GM12878 (cell line): Measurements from ENCODE around the gene DGKI.

Source experiments
- ATF2 ChIP-seq: IDR thresholded peaks from 2 replicates; pipeline ENCODE4 v1.6.1; 2012; ENCODE audit warnings: low read length, inconsistent platforms
- BMI1 ChIP-seq: fragments of 450-650 bp; IDR thresholded peaks from 2 replicates; pipeline ENCODE4 v1.6.1; 2016; ENCODE audit warnings: mild to moderate bottlenecking, moderate library complexity, borderline replicate concordance
- CTCF ChIP-seq, 3 experiments: IDR thresholded peaks in 2 of 3; conservative IDR thresholded peaks in 1 of 3; 2 replicates each; pipeline ENCODE4 v1.5.1; 2011; ENCODE audit warnings: low read depth in 3 of 3, low read length in 3 of 3, mild to moderate bottlenecking in 3 of 3, control low read depth in 2 of 3, moderate library complexity in 2 of 3, inconsistent platforms in 1 of 3, mixed read lengths in 1 of 3; ENCODE audit not compliant: control insufficient read depth in 2 of 3, insufficient read depth in 1 of 3; ENCODE audit errors: extremely low read depth in 1 of 3
- EZH2 ChIP-seq: IDR thresholded peaks from 2 replicates; pipeline ENCODE4 v1.6.1; 2012; ENCODE audit warnings: low read depth, mild to moderate bottlenecking, control low read depth, inconsistent platforms, low read length, borderline replicate concordance; ENCODE audit not compliant: control insufficient read depth
- FOS ChIP-seq: IDR thresholded peaks from 3 replicates; pipeline ENCODE4 v1.6.1; 2011; ENCODE audit warnings: borderline replicate concordance; ENCODE audit not compliant: insufficient read length; ENCODE audit errors: extremely low read depth
- FOXK2 ChIP-seq: fragments of 450-650 bp; IDR thresholded peaks from 2 replicates; pipeline ENCODE4 v1.6.1; 2017; ENCODE audit warnings: mild to moderate bottlenecking, moderate library complexity
- HCFC1 ChIP-seq: fragments of 150-350 bp; IDR thresholded peaks from 2 replicates; pipeline ENCODE4 v1.6.1; 2014; ENCODE audit warnings: low read length
- NFXL1 ChIP-seq: fragments of 450-650 bp; IDR thresholded peaks from 2 replicates; pipeline ENCODE4 v1.6.1; 2017; ENCODE audit warnings: antibody characterized with exemption, mild to moderate bottlenecking, borderline replicate concordance
- POLR2A ChIP-seq: IDR thresholded peaks from 2 replicates; pipeline ENCODE4 v1.6.1; 2011; ENCODE audit warnings: low read depth, mild to moderate bottlenecking, low read length
- SP1 ChIP-seq: IDR thresholded peaks from one replicate; pipeline ENCODE4 v1.6.1; 2011; ENCODE audit warnings: low read depth, low read length
- SUPT20H ChIP-seq: IDR thresholded peaks from 2 replicates; pipeline ENCODE4 v1.6.1; 2011; ENCODE audit warnings: low read depth, mild to moderate bottlenecking, low read length, moderate library complexity, borderline replicate concordance; ENCODE audit not compliant: control insufficient read depth
- TAF1 ChIP-seq: IDR thresholded peaks from 2 replicates; pipeline ENCODE4 v1.6.1; 2011; ENCODE audit warnings: mild to moderate bottlenecking, low read depth, low read length, borderline replicate concordance

GRCh38 chr7:137393570-137393969 lies 453.2 kb downstream of the DGKI start:
- TF ChIP-seq EZH2 (no peak), SP1 (no peak), CTCF (IDR thresholded peaks at IDR 0.05 in 2 of 3, conservative IDR thresholded peaks at IDR 0.05 in 1 of 3; ENCODE audit: control insufficient read depth in 2 of 3, extremely low read depth in 1 of 3, insufficient read depth in 1 of 3, low read depth in 3 of 3, low read length in 3 of 3) (no peak), POLR2A (no peak), BMI1 (no peak), ATF2 (no peak), FOS (no peak), TAF1 (no peak), FOXK2 (no peak), HCFC1 (no peak), SUPT20H (no peak), NFXL1 (no peak)
